ENCODE measurements around the gene PLCB3. TPM values are rescaled to one million over a fixed set of nuclear protein-coding genes. Genes with fewer than 3 reads are reported as not detected.

The PLCB3 gene
- 17.0 to 23.5 TPM (median 19.6 TPM) in 5 replicates for total RNA-seq (2022; extraction: Qiagen RNA extraction)

GRCh38 chr11:64251016-64251752, at the start of gene PLCB3:
Gene PLCB3 (plus strand): TSS chr11:64251530. CDS start chr11:64251650, 120 bp downstream.

GRCh38 chr11:64206457-64207255, 44.7 kb upstream of the PLCB3 start, which contains the start of gene FERMT3:
Gene FERMT3 (plus strand): TSS chr11:64206721. CDS start chr11:64207365, 644 bp downstream.

GRCh38 chr11:64225608-64226506, 25.5 kb upstream of the PLCB3 start, which contains the start of the genes NUDT22 and TRPT1:
Gene NUDT22 (plus strand): TSS chr11:64226274. CDS start chr11:64226653, 379 bp downstream.
Gene TRPT1 (minus strand): TSS chr11:64226186. CDS start chr11:64225860, 326 bp downstream.

GRCh38 chr11:64230171-64230984, 21.0 kb upstream of the PLCB3 start, which contains the start of gene DNAJC4:
Gene DNAJC4 (plus strand): TSS chr11:64230548. CDS start chr11:64230855, 307 bp downstream.

GRCh38 chr11:64233913-64234586, 17.3 kb upstream of the PLCB3 start, which contains the start of gene VEGFB:
Gene VEGFB (plus strand): TSS chr11:64234584. CDS start chr11:64234834, 250 bp downstream.

GRCh38 chr11:64240435-64241240, 10.7 kb upstream of the PLCB3 start, which contains the start of gene FKBP2:
Gene FKBP2 (plus strand): TSS chr11:64241095. CDS start chr11:64242388, 1,293 bp downstream.

GRCh38 chr11:64246871-64247728, 4.2 kb upstream of the PLCB3 start, which contains the start of gene PPP1R14B:
Gene PPP1R14B (minus strand): TSS chr11:64246943. CDS start chr11:64246673, 270 bp downstream.

GRCh38 chr11:64284048-64284961, 33.0 kb downstream of the PLCB3 start, which contains the start of gene BAD:
Gene BAD (minus strand): TSS chr11:64284665. CDS start chr11:64284368, 297 bp downstream.

GRCh38 chr11:64284962-64285884, 33.9 kb downstream of the PLCB3 start, which contains the start of gene GPR137:
Gene GPR137 (plus strand): TSS chr11:64285848. CDS start chr11:64286525, 677 bp downstream.

GRCh38 chr11:64291262-64291751, 40.0 kb downstream of the PLCB3 start, which contains the start of gene KCNK4:
Gene KCNK4 (plus strand): TSS chr11:64291302. CDS start chr11:64293019, 1,717 bp downstream.

GRCh38 chr11:64299847-64300648, 48.7 kb downstream of the PLCB3 start, which contains the start of gene CATSPERZ:
Gene CATSPERZ (plus strand): TSS chr11:64300358. CDS start chr11:64300411, 53 bp downstream.

GRCh38 chr11:64305075-64305690, 53.9 kb downstream of the PLCB3 start, which contains the start of gene ESRRA:
Gene ESRRA (plus strand): TSS chr11:64305524. CDS start chr11:64307180, 1,656 bp downstream.

GRCh38 chr11:64317325-64317960, 66.1 kb downstream of the PLCB3 start, which contains the start of gene TRMT112:
Gene TRMT112 (minus strand): TSS chr11:64317559. CDS start chr11:64317526, 33 bp downstream.

